MM.1S (cell line): ENCODE data around the gene MAGI1.

Source experiments
- CTCF ChIP-seq: fragments of 300-600 bp; sonication (generic); IDR thresholded peaks from 2 replicates; pipeline ENCODE4 v1.5.1; 2016; ENCODE audit warnings: antibody characterized with exemption, low read length, mixed read lengths
- EZH2 ChIP-seq: fragments of 300-600 bp; sonication (generic); optimal IDR thresholded peaks from 2 replicates; pipeline ENCODE3; 2017; ENCODE audit warnings: low read depth, mild to moderate bottlenecking, antibody characterized with exemption, low read length, mixed read lengths
- EZH2phosphoT487 ChIP-seq: fragments of 300-600 bp; sonication (generic); IDR thresholded peaks from 2 replicates; pipeline ENCODE4 v1.6.1; 2018; ENCODE audit warnings: antibody characterized with exemption, low read length

- no peak for TF ChIP-seq CTCF
- TF ChIP-seq EZH2phosphoT487 = no peak
- no peak for TF ChIP-seq EZH2
These were observed 64.2 kb downstream of the MAGI1 start for GRCh38 chr3:65974509-65974908.
